GM12872 (cell line): Measurements from ENCODE around the gene ISG20L2.

ENCODE experiments used
- CTCF ChIP-seq: IDR thresholded peaks from 3 replicates; pipeline ENCODE4 v1.5.1; 2011; ENCODE audit warnings: low read depth, mild to moderate bottlenecking, low read length, moderate library complexity; ENCODE audit not compliant: insufficient read depth

Gene ISG20L2

GRCh38 chr1:156728599-156729462, at the start of gene ISG20L2:
ISG20L2 (minus strand) TSS chr1:156728766; CDS start chr1:156727652, 1,114 bp downstream.
- TF ChIP-seq CTCF, result no peak

- TF ChIP-seq CTCF, result no peak
Observed at GRCh38 chr1:156777573-156777972, 49.0 kb upstream of the ISG20L2 start.

- TF ChIP-seq CTCF, result no peak
Observed at GRCh38 chr1:156776942-156777341, 48.4 kb upstream of the ISG20L2 start.

- TF ChIP-seq CTCF, result no peak
Observed at GRCh38 chr1:156775799-156776198, 47.2 kb upstream of the ISG20L2 start.

GRCh38 chr1:156773607-156774006, 45.0 kb upstream of the ISG20L2 start:
- TF ChIP-seq CTCF, result 0 out of 3 replicates have a peak, but pooled peaks have one; percentile 20

- TF ChIP-seq CTCF, result no peak
Observed at GRCh38 chr1:156772728-156773497, 44.3 kb upstream of the ISG20L2 start.

- no peak for TF ChIP-seq CTCF
Observed at GRCh38 chr1:156772222-156772621, 43.7 kb upstream of the ISG20L2 start.
